Measurements from ENCODE around the gene PRPSAP1. TPM values are rescaled to one million over a fixed set of nuclear protein-coding genes. Genes with fewer than 3 reads are reported as not detected.

Gene PRPSAP1
- 52.0 to 64.4 TPM (median 57.8 TPM) in 5 replicates for total RNA-seq (2022; extraction: Qiagen RNA extraction)

GRCh38 chr17:76353599-76354316, at the start of gene PRPSAP1:
Gene PRPSAP1, minus strand, starts transcription at chr17:76353916. Its CDS starts 213 bp downstream, at chr17:76353703.

DNA sequence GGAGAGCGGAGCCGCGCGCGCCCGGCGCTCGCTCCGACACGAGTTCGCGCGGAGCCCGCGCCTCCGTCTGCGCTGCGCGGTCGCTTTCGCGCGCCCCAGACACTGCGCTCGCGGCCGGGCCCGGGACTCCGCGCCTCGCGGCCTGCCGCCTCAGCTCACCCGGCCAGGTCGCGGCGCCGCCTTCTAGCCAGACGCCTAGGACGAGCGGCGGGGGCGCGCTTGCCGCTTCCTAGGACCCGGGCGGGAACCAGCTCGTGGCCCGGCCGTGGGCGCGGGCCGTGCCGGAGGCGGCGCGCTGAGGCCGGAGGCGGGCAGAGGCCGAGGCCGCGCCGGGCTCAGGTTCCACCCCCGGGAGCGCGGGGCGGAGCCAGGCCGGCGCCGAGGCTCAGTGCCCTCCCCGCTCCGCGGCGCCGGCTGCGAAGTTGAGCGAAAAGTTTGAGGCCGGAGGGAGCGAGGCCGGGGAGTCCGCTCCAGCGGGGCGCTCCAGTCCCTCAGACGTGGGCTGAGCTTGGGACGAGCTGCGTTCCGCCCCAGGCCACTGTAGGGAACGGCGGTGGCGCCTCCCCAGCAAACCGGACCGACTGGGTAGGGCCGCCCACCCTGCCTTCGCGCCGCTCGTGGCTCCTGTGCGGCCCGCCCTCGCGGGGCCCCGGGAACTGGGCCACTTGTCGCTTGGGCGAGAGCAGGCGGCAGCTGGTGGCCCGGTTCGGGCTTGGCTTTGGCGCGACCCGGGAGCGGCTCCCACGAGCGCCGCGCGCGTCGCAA, 30.7 kb upstream of the PRPSAP1 start, which contains the start of gene SPHK1:
TSS of gene SPHK1 (plus strand) at position 388 of the 765 bp plus-strand sequence. CDS start 1,036 bp downstream, outside the sequence.

GRCh38 chr17:76307966-76308338, 45.8 kb downstream of the PRPSAP1 start, which contains the start of gene QRICH2:
Gene QRICH2, minus strand, starts transcription at chr17:76308276. Its CDS starts 278 bp downstream, at chr17:76307998.

DNA sequence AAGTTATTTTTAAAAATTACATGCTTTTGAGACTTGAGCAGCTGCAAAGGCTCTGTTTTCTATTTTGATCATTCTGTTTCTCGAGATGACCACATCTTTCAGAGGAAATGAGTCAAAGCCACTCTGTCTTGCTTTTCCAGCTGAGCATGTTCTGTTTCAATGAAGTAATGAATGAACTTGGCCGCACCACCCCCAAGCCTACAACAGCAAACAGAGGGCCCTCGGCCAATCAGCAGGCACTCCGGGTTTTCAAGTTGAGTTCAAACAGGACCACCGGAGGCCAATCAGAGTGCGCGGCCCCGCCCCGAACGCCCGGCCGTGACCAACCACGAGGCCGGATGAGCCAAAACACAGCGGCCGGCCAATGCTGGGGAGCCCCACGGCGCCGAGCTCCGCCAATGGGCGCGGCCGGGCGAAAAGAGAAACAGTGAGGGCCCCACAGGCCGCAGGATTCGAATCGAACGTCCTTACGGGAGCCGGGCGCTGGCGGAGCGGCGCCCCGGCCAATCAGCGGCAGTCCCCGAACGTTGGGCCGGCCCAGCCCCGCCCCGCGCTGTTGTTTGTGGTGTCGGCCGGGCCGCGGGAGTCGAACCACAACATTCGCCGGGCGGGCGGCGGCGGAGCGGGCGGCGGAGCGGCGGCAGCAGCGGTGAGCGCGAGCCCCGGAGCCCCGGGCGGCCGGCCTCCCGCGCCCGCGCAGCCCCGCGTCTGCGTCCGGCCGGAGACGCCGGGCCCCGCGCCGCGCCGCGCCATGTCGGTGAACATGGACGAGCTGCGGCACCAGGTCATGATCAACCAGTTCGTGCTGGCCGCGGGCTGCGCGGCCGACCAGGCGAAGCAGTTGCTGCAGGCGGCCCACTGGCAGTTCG, 88.7 kb downstream of the PRPSAP1 start, which contains the start of gene UBALD2:
TSS of gene UBALD2 (plus strand) at position 594 of the 869 bp plus-strand sequence. CDS start at position 752, 158 bp downstream.

Other genes starting within 250 kb of the PRPSAP1 start
- 0.76 to 1.0 TPM (median 0.84 TPM) in 5 replicates for gene FOXJ1, start 212.7 kb downstream of the PRPSAP1 start, total RNA-seq (2022; extraction: Qiagen RNA extraction)
- gene RNF157, start 113.4 kb downstream of the PRPSAP1 start, total RNA-seq (2022; extraction: Qiagen RNA extraction), result 8.2 to 11.2 TPM (median 10.6 TPM) in 5 replicates
- 87.3 to 156 TPM (median 136 TPM) in 5 replicates for gene UBALD2, start 88.6 kb downstream of the PRPSAP1 start, total RNA-seq (2022; extraction: Qiagen RNA extraction)
- 0.62 to 1.2 TPM (median 1.0 TPM) in 5 replicates for gene QRICH2, start 45.6 kb downstream of the PRPSAP1 start, total RNA-seq (2022; extraction: Qiagen RNA extraction)
- gene SPHK1, start 30.7 kb upstream of the PRPSAP1 start, total RNA-seq (2022; extraction: Qiagen RNA extraction), result 32.8 to 45.8 TPM (median 40.0 TPM) in 5 replicates
- gene UBE2O, start 99.2 kb upstream of the PRPSAP1 start, total RNA-seq (2022; extraction: Qiagen RNA extraction), result 27.5 to 29.7 TPM (median 28.1 TPM) in 5 replicates
- 0.22 to 0.49 TPM (median 0.32 TPM) in 5 replicates for gene AANAT, start 113.7 kb upstream of the PRPSAP1 start, total RNA-seq (2022; extraction: Qiagen RNA extraction)
- 56.4 to 64.3 TPM (median 60.7 TPM) in 5 replicates for gene RHBDF2, start 147.5 kb upstream of the PRPSAP1 start, total RNA-seq (2022; extraction: Qiagen RNA extraction)
- gene CYGB, start 183.8 kb upstream of the PRPSAP1 start, total RNA-seq (2022; extraction: Qiagen RNA extraction), result 0.68 to 1.6 TPM (median 0.87 TPM) in 5 replicates
- 0.08 TPM in 1 of 5 replicates, not detected in the others for gene PRCD, start 186.1 kb upstream of the PRPSAP1 start, total RNA-seq (2022; extraction: Qiagen RNA extraction)
- gene ST6GALNAC2, start 231.9 kb upstream of the PRPSAP1 start, total RNA-seq (2022; extraction: Qiagen RNA extraction), result 0.23 to 0.58 TPM (median 0.53 TPM) in 5 replicates